OCI-LY3 (cell line): Measurements from ENCODE around the gene RABL6.
"Not testable (repeated sequence)": the region's sequence is repeated elsewhere in the genome, so short reads cannot be mapped to it uniquely, and the experiment has no call there.

Experiments used
- H2AFZ ChIP-seq: fragments of 200-600, 300-600 bp; shearing (Covaris generic); 2 replicates; pipeline ENCODE4 v1.6.0; 2014; ENCODE audit warnings: antibody characterized with exemption, low read depth, low read length
- H3K27ac ChIP-seq: fragments of 200-600, 300-600 bp; sonication (generic); 2 replicates; pipeline ENCODE4 v1.5.1; 2014; ENCODE audit warnings: mild to moderate bottlenecking, low read length, moderate library complexity, mixed read lengths
- H3K27me3 ChIP-seq: fragments of 200-600, 300-600 bp; sonication (generic); 2 replicates; pipeline ENCODE4 v1.6.1; 2014; ENCODE audit warnings: low read depth, low read length, mixed read lengths
- H3K36me3 ChIP-seq: fragments of 200-600, 300-600 bp; sonication (generic); replicated peaks from 2 replicates; pipeline ENCODE3; 2014; ENCODE audit warnings: low read depth, low read length, mixed read lengths
- H3K4me1 ChIP-seq: fragments of 300-600, 200-600 bp; sonication (generic); 2 replicates; pipeline ENCODE4 v1.6.1; 2014; ENCODE audit warnings: low read length, mixed read lengths
- H3K4me2 ChIP-seq: fragments of 200-600, 300-600 bp; sonication (generic); 2 replicates; pipeline ENCODE4 v1.6.1; 2014; ENCODE audit warnings: low read length, mixed read lengths
- H3K4me3 ChIP-seq: fragments of 300-600, 200-600 bp; sonication (generic); 2 replicates; pipeline ENCODE4 v1.5.1; 2014; ENCODE audit warnings: antibody characterized with exemption, mild to moderate bottlenecking, low read length, moderate library complexity
- H3K79me2 ChIP-seq: fragments of 300-600, 200-600 bp; shearing (Covaris generic); 2 replicates; pipeline ENCODE4 v1.6.1; 2014; ENCODE audit warnings: mild to moderate bottlenecking, low read length, mixed read lengths
- H3K9ac ChIP-seq: fragments of 300-600, 200-600 bp; shearing (Covaris generic); 2 replicates; pipeline ENCODE4 v1.6.0; 2014; ENCODE audit warnings: mild to moderate bottlenecking, low read length, moderate library complexity
- H3K9me3 ChIP-seq: fragments of 200-600, 300-600 bp; shearing (Covaris generic); 2 replicates; pipeline ENCODE4 v1.6.1; 2014; ENCODE audit warnings: low read length, mixed read lengths; ENCODE audit not compliant: insufficient read depth
- H4K20me1 ChIP-seq: fragments of 200-600, 300-600 bp; sonication (generic); 2 replicates; pipeline ENCODE4 v1.6.1; 2016; ENCODE audit warnings: low read length, mixed read lengths; ENCODE audit not compliant: insufficient read depth
- CTCF ChIP-seq: fragments of 200-600, 300-600 bp; sonication (generic); IDR thresholded peaks from 2 replicates; pipeline ENCODE4 v1.5.1; 2014; ENCODE audit warnings: antibody characterized with exemption, low read length, low read depth
- EZH2phosphoT487 ChIP-seq: fragments of 200-600 bp; shearing (Covaris generic); IDR thresholded peaks from 2 replicates; pipeline ENCODE4 v1.6.1; 2018; ENCODE audit warnings: antibody characterized with exemption, mixed run types, low read depth

Gene RABL6

GRCh38 chr9:136786451-136786850 is 21.3 kb upstream of the RABL6 start:
- H3K4me3 ChIP-seq, result no peak overlapping the region
- no peak overlapping the region for H2AFZ ChIP-seq
- H3K9me3 ChIP-seq, result no peaks in the 10 kb centered on the region
- no peaks in the 10 kb centered on the region for H4K20me1 ChIP-seq
- H3K27ac ChIP-seq, result no peak overlapping the region
- peaks cover 12% of the 10 kb centered on the region for H3K27me3 ChIP-seq
- H3K36me3 ChIP-seq, result no peaks in the 10 kb centered on the region
- TF ChIP-seq EZH2phosphoT487, result no peak
- no peak for TF ChIP-seq CTCF
- H3K9ac ChIP-seq, result no peak overlapping the region
- H3K4me1 ChIP-seq, result peaks cover 47% of the 10 kb centered on the region
- H3K4me2 ChIP-seq, result no peak overlapping the region
- no peaks in the 10 kb centered on the region for H3K79me2 ChIP-seq

- not testable (repeated sequence) for H3K79me2 ChIP-seq, H3K9me3 ChIP-seq, H2AFZ ChIP-seq, H3K4me2 ChIP-seq, H3K9ac ChIP-seq, H3K4me3 ChIP-seq, H4K20me1 ChIP-seq, H3K36me3 ChIP-seq, H3K27ac ChIP-seq
- Histone ChIP-seq H3K27me3 (peaks cover 12% of the 10 kb centered on the region), H3K4me1 (peaks cover 48% of the 10 kb centered on the region)
Measured at GRCh38 chr9:136786983-136787382, 20.8 kb upstream of the RABL6 start.

- Histone ChIP-seq H3K36me3 (peaks cover under 1% of the 10 kb centered on the region), H3K4me2 (peak overlapping the region; percentile 98), H3K9ac (peak overlapping the region; percentile 43), H3K27me3 (peaks cover 7% of the 10 kb centered on the region), H3K27ac (no peak overlapping the region), H3K79me2 (no peaks in the 10 kb centered on the region), H3K9me3 (no peaks in the 10 kb centered on the region), H2AFZ (peak overlapping the region; percentile 61; the same call in 1 of the 2 replicates), H3K4me3 (peak overlapping the region; percentile 76), H4K20me1 (no peaks in the 10 kb centered on the region), H3K4me1 (peaks cover 51% of the 10 kb centered on the region)
- TF ChIP-seq EZH2phosphoT487, result no peak
- peak; percentile 75 for TF ChIP-seq CTCF
Measured at GRCh38 chr9:136787690-136788400, 19.9 kb upstream of the RABL6 start.

- H3K4me3 ChIP-seq, result peak overlapping the region; percentile 76
- peak overlapping the region; percentile 98 for H3K4me2 ChIP-seq
- not testable (repeated sequence) for H3K79me2 ChIP-seq
Measured at GRCh38 chr9:136788644-136789522, 18.9 kb upstream of the RABL6 start.

GRCh38 chr9:136789523-136789937 is 18.2 kb upstream of the RABL6 start:
- H3K27me3 ChIP-seq, result peaks cover 7% of the 10 kb centered on the region
- no peak overlapping the region for H3K4me3 ChIP-seq
- H3K9ac ChIP-seq, result no peak overlapping the region
- H3K79me2 ChIP-seq, result no peaks in the 10 kb centered on the region
- H3K36me3 ChIP-seq, result peaks cover 6% of the 10 kb centered on the region
- no peak overlapping the region for H2AFZ ChIP-seq
- TF ChIP-seq CTCF (no peak), EZH2phosphoT487 (no peak)
- 0 out of 2 replicates have a peak overlapping the region, but pooled peaks have one; percentile 98 for H3K4me2 ChIP-seq
- H3K4me1 ChIP-seq, result peaks cover 43% of the 10 kb centered on the region
- no peak overlapping the region for H3K27ac ChIP-seq
- no peaks in the 10 kb centered on the region for H3K9me3 ChIP-seq
- H4K20me1 ChIP-seq, result no peaks in the 10 kb centered on the region

More at GRCh38 chr9:136788644-136789522, 18.9 kb upstream of the RABL6 start:
- Histone ChIP-seq H3K4me1 (peaks cover 49% of the 10 kb centered on the region), H2AFZ (peak overlapping the region; percentile 61), H3K9ac (peak overlapping the region; percentile 43)
- H3K27me3 ChIP-seq, H3K9me3 ChIP-seq, H3K27ac ChIP-seq, H4K20me1 ChIP-seq, H3K36me3 ChIP-seq: not testable (repeated sequence)
